HG03558 (cell line): ENCODE measurements around the gene WSCD2.

Experiments
- ATAC-seq: cut with Tn5 transposase; IDR thresholded peaks from one replicate; pipeline ENCODE4 v1.9.1; 2021; ENCODE audit warnings: moderate number of reproducible peaks; ENCODE audit not compliant: unreplicated experiment; ENCODE audit errors: extremely low read depth

The WSCD2 gene

GRCh38 chr12:108187831-108188230, 58.7 kb downstream of the WSCD2 start:
- no peak for ATAC-seq

GRCh38 chr12:108190529-108190928, 61.4 kb downstream of the WSCD2 start:
- no peak for ATAC-seq

- ATAC-seq, result no peak
Measured at GRCh38 chr12:108191086-108191485, 62.0 kb downstream of the WSCD2 start.

GRCh38 chr12:108191938-108192337, 62.9 kb downstream of the WSCD2 start:
- ATAC-seq, result no peak

DNA sequence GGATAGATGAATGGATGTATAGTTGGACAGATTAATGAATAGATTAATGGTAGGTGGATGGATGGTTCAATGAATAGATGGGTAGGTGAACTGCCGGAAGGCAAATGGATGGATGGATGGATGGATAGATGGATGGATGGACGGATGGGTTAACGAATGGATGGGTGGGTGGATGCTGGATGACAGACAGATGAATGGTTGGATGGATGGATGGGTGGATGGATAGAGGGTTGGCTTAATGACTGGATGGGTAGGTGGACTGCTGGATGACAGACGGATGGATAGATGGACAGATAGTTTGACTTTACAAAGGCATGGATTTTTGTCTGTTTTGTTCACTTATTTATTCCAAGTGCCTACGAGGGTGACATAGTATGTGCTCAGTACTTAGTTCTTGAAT, 64.4 kb downstream of the WSCD2 start:
- ATAC-seq, result no peak

GRCh38 chr12:108193917-108194316, 64.8 kb downstream of the WSCD2 start:
- no peak for ATAC-seq

DNA sequence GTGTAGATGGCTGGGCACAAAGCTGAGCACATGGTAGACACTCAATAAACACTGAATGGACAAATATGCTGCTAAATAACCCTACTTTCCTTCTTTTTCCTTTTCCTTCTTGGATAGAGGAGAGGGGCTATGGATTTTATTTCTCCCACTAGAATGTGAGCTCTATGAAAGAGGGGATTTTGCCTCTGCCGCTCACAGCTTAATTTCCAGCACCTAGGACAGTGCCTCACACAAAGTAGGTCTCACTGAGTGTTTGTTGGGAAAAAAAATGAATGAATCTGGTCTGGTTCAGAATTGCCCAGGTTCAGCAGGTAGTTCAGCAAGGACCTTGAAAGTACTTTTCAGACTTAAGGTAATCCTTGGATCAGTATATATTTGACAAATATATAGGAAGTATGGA, 65.5 kb downstream of the WSCD2 start:
- no peak for ATAC-seq

- no peak for ATAC-seq
Measured at GRCh38 chr12:108196319-108196718, 67.2 kb downstream of the WSCD2 start.

- ATAC-seq, result no peak
Measured at GRCh38 chr12:108196921-108197320, 67.8 kb downstream of the WSCD2 start.

DNA sequence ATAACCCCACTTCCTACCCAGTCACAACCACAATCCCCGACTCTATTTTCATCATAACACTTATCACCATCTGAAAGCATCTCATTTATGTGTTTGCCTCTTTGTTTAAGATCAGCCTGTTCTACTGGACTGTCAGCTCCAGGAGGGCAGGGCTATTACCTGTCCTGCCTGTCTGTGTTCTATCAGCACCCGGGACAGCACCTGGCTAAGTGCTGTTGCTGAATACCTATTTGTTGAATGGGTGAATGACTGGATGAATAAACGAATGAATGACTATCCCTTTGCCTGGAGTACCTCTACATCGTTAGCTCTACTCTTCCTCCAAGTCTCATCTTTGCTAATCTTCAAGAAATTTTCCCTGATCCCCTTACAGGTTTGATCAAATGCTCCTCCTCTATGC, 69.0 kb downstream of the WSCD2 start:
- no peak for ATAC-seq

DNA sequence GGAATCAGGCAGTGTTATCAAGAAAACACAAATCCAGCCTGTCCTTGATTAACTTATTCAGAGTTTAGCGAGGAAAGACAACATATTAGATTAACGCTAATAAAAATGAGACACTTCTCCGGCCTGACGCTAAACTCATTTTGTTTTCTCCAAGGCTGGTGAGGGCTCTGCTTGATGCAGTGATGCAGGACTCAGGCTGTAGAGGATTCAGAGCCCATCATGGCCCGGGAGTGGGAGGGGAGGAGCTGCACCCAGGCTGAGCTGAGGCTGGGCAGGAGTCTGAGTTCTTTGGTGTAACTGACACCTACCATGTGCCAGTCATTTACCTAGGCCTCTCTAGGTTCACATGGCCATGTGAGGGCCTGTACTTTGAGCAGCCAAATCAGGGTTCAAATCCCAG, 70.0 kb downstream of the WSCD2 start:
- ATAC-seq, result no peak

GRCh38 chr12:108201808-108202207, 72.7 kb downstream of the WSCD2 start:
- ATAC-seq, result no peak

DNA sequence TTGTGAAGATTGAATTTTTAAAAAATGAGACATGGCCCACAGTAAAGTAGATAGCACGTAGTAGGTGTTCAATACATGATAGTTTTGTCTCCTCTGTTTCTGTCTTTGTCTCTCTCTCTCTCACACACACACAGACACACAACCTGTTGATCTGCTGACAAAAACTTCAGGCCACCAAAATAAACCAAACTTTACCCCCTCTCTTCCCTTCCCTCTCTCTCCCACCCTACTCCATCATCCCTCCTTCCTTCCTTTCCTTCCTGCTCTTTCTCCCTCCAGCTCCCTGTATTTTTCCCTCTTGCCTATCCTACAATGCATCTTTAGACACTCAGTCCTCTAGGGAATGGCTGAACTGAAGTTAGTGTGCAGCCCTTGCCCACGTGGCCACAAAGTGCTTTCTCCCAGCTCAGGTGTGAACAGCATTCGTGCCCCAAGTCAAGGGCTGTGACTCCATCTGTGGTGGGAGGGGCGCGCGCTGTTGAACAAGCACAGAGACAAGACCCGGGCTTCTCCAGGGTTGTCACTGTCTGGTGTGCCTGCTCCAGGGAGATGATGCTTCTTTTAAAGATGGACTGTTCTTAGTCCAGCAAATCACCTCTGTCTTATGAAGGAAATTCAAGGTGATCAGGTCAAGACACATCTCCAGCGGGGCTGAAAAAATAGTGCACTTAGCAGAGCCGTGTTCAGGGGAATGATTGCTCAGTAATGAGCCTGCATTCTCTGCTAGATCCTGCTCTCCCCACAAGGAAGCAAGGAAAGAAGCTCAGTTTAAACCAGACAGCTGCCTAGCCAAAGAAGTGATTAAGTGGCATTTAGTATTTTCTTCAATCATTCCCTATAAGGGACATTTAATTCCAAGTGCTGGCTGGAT, 75.3 kb downstream of the WSCD2 start:
- no peak for ATAC-seq

DNA sequence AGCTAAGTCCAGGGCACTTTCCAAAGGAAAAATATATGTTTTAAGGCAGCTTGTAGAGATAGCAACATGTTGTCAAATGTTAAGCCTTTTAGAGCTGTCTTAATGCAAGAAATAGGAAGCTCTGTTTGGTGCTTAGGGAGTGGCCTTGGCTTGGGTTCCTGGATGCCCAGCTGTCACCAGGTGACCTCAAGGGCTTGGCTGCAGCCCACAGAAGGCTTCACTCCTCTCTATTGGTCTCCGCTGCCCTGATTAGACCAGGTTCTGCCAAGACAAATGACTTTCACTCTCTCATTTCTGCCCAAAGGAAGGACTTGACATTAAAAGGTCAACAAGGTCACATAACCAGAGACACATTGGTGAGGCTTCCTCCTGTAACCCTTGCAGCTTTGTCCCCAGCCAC, 76.8 kb downstream of the WSCD2 start:
- ATAC-seq, result no peak

DNA sequence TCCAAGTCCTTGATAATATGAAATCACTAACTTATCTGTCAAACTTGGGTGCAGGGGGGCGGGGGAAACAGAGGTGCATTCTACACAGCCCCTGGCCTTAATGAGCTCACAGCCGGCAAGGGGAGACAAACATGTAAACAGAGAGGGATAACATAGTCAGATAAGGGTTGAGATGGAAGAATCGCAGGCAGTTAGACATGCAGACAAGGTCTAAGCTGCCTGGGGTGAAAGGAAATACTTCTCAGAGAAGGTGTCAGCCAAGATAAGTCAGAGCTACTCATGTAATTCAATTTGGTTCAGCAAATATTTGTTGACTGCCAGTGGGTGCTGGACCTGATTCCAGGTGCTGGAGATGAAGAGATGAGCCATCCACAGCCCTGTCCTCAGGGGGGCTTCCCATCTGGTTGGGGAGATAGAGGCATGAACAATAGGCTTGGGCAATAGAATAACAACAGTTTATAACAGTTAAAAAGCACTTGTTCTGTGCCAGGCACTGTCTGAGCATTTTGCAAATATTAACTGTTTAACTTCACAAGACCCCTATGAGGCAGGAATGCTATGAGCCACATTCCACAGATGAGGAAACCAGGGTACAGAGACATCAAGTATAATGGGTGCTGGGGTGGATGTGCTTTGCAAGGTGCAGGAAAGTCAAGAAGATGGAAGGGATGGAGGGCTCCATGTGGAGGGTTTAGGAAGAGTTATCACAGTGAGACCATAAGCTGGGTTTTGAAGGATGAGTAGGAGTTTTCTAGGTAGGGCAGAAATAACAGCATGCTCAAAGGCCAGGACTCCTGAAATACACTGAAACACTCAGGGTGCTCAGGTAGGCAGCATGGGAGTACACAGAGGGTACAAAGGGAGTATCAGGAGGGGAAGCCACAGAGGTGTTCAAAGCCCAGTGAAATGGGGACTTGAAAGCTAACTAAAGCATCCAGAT, 79.0 kb downstream of the WSCD2 start:
- ATAC-seq, result no peak

DNA sequence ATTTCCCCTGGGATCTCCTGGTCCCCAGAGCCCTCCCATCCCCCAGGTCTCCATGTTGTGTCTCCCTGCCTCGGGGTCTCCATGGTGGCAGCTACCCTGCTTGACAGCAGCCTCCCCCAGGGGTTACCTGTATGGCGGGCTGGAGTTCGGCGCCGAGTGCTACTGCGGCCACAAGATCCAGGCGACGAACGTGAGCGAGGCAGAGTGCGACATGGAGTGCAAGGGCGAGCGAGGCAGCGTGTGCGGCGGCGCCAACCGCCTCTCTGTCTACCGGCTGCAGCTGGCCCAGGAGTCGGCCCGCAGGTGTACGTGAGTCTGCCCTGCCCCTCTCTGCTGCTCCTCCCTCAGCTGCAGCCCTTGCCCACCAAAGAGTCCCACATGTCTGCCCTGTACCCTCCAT, 80.9 kb downstream of the WSCD2 start:
- ATAC-seq, result no peak

GRCh38 chr12:108211157-108211556, 82.1 kb downstream of the WSCD2 start:
- no peak for ATAC-seq

GRCh38 chr12:108213871-108214445, 84.9 kb downstream of the WSCD2 start:
- ATAC-seq, result no peak

GRCh38 chr12:108214486-108214885, 85.4 kb downstream of the WSCD2 start:
- ATAC-seq, result no peak

DNA sequence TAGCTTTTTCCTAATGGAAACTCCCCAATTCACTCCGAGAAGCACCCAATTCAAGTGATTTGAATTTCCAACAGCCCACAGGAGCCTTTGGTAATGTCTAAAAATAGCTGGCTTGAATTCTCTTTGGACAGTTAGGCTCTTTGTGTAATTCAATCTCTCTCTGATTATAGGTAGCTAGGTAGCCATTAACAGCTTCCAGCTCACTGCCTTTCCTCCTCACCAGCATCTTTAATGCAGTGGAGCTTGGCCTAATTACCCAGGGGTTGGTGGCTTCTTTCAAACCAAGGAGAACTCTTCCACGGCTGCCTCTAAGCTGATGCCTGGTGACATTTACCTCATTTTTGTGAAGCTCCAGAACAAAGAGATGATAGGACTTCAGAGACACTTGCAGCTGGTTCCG, 86.4 kb downstream of the WSCD2 start:
- no peak for ATAC-seq

- ATAC-seq, result no peak
Measured at GRCh38 chr12:108218921-108219320, 89.8 kb downstream of the WSCD2 start.
